GM12878 (cell line): ENCODE data around the gene SNAP47. TPM values are rescaled to one million over a fixed set of nuclear protein-coding genes. Genes with fewer than 3 reads are reported as not detected.

Source experiments
- ATAC-seq: fragments of 200-7000 bp; cut with Tn5 transposase; 3 replicates; pipeline ENCODE4 v1.9.1; 2020; ENCODE audit warnings: mild to moderate bottlenecking, moderate library complexity
- BruUV-seq: library from RNA; stranded (reverse); fragments of 400-500 nt; replicated peaks from 2 replicates; lab custom pipeline; 2021; lab: Mats Ljungman, UMichigan
- CTCF ChIA-PET: fragments of 300-600 bp; sonication (Branson Sonifier 250); formaldehyde crosslinking; extraction: SDS; loops from one replicate; lab custom pipeline; 2021; ENCODE audit warnings: inconsistent platforms; lab: Yijun Ruan, JAX
- POLR2A ChIA-PET: fragments of 350-600 bp; formaldehyde crosslinking; extraction: SDS; loops from one replicate; lab custom pipeline; 2021; ENCODE audit warnings: inconsistent platforms; lab: Charles Lee
- RAD21 ChIA-PET: fragments of 300-600 bp; sonication (Branson Sonifier 250); formaldehyde crosslinking; loops from one replicate; lab custom pipeline; 2023; ENCODE audit warnings: antibody characterized with exemption; ENCODE audit not compliant: unreplicated experiment; lab: Charles Lee
- SMC1A ChIA-PET: fragments of 300-600 bp; sonication (Branson Sonifier 250); formaldehyde crosslinking; loops from one replicate; lab custom pipeline; 2023; ENCODE audit not compliant: unreplicated experiment, uncharacterized antibody; lab: Charles Lee
- DNase-seq: peaks from one replicate; pipeline ENCODE4 v3.0.0-alpha.2; 2011; ENCODE audit warnings: low read depth, low spot score
- FAIRE-seq: peaks from 3 replicates; lab custom pipeline; 2011; peaks lifted over from hg19 to GRCh38; lab: Jason Lieb, UNC
- H2AFZ ChIP-seq: 2 replicates; pipeline ENCODE4 v1.6.0; 2011; ENCODE audit warnings: low read depth, low read length, control low read depth; ENCODE audit not compliant: control insufficient read depth
- H3K27ac ChIP-seq: 2 replicates; pipeline ENCODE4 v1.5.1; 2011; ENCODE audit warnings: control low read depth; ENCODE audit not compliant: control insufficient read depth, insufficient read depth
- H3K27me3 ChIP-seq, 2 experiments: replicated peaks in 1 of 2; 2 replicates each; pipeline versions ENCODE4 v1.6.0 to v1.6.1; 2011; ENCODE audit warnings: low read length in 1 of 2; ENCODE audit not compliant: control insufficient read depth in 2 of 2, insufficient read depth in 2 of 2
- H3K36me3 ChIP-seq, 2 experiments: 2 replicates each; pipeline ENCODE4 v1.5.1; 2011; ENCODE audit warnings: low read length in 1 of 2; ENCODE audit not compliant: control insufficient read depth in 2 of 2, insufficient read depth in 2 of 2
- H3K4me1 ChIP-seq: 2 replicates; pipeline ENCODE4 v1.6.1; 2011; ENCODE audit warnings: mild to moderate bottlenecking, low read length, moderate library complexity, mixed read lengths; ENCODE audit not compliant: control insufficient read depth, insufficient read depth
- H3K4me2 ChIP-seq: 2 replicates; pipeline ENCODE4 v1.6.0; 2011; ENCODE audit warnings: control low read depth; ENCODE audit not compliant: control insufficient read depth, insufficient read depth
- H3K4me3 ChIP-seq: fragments of 200-600 bp; sonication (generic); 2 replicates; pipeline ENCODE4 v1.5.1; 2016
- H3K79me2 ChIP-seq: 2 replicates; pipeline ENCODE4 v1.6.0; 2011; ENCODE audit warnings: low read length; ENCODE audit not compliant: control insufficient read depth, insufficient read depth
- H3K9ac ChIP-seq: 2 replicates; pipeline ENCODE4 v1.8.0; 2011; ENCODE audit warnings: low read length, control low read depth, mixed read lengths; ENCODE audit not compliant: control insufficient read depth, insufficient read depth
- H3K9me3 ChIP-seq: replicated peaks from 3 replicates; pipeline ENCODE4 v1.5.1; 2011; ENCODE audit warnings: mild to moderate bottlenecking, low read length; ENCODE audit not compliant: control insufficient read depth, insufficient read depth
- H4K20me1 ChIP-seq: 2 replicates; pipeline ENCODE4 v1.6.0; 2011; ENCODE audit not compliant: control insufficient read depth, insufficient read depth
- BCLAF1 ChIP-seq: fragments of 450-650 bp; IDR thresholded peaks from 2 replicates; pipeline ENCODE4 v1.6.1; 2017; ENCODE audit warnings: antibody characterized with exemption, mild to moderate bottlenecking, moderate library complexity
- CHD4 ChIP-seq: fragments of 200-600 bp; sonication (generic); IDR thresholded peaks from 2 replicates; pipeline ENCODE4 v1.6.1; 2016; ENCODE audit warnings: mild to moderate bottlenecking
- CREM ChIP-seq: IDR thresholded peaks from 2 replicates; pipeline ENCODE4 v1.6.1; 2014; ENCODE audit warnings: antibody characterized with exemption, low read depth
- ELK1 ChIP-seq: IDR thresholded peaks from 2 replicates; pipeline ENCODE4 v1.6.1; 2012; ENCODE audit warnings: low read depth, low read length, improper control_type of control experiment
- EP300 ChIP-seq, 2 experiments: fragments of 150-350 bp in 1 of 2; IDR thresholded peaks; 2 replicates each; pipeline ENCODE4 v1.6.1; 2011 to 2012; ENCODE audit warnings: low read depth in 2 of 2, low read length in 2 of 2, borderline replicate concordance in 1 of 2, improper control_type of control experiment in 1 of 2, inconsistent platforms in 1 of 2; ENCODE audit not compliant: control insufficient read depth in 1 of 2
- FOXK2 ChIP-seq: fragments of 450-650 bp; IDR thresholded peaks from 2 replicates; pipeline ENCODE4 v1.6.1; 2017; ENCODE audit warnings: mild to moderate bottlenecking, moderate library complexity
- IKZF1 ChIP-seq: fragments of 450-650 bp; conservative IDR thresholded peaks from 2 replicates; pipeline ENCODE4 v1.6.1; 2017; ENCODE audit warnings: antibody characterized with exemption, mild to moderate bottlenecking
- MEF2B ChIP-seq: fragments of 450-650 bp; IDR thresholded peaks from 2 replicates; pipeline ENCODE4 v1.6.1; 2018; ENCODE audit warnings: mild to moderate bottlenecking, moderate library complexity; ENCODE audit not compliant: partially characterized antibody, poor library complexity, severe bottlenecking
- MYB ChIP-seq: fragments of 150-350 bp; IDR thresholded peaks from 2 replicates; pipeline ENCODE4 v1.6.1; 2014; ENCODE audit warnings: mild to moderate bottlenecking, low read depth, low read length, borderline replicate concordance
- RB1 ChIP-seq: fragments of 450-650 bp; formaldehyde crosslinking; IDR thresholded peaks from 2 replicates; pipeline ENCODE4 v1.6.1; 2017; ENCODE audit warnings: mild to moderate bottlenecking, borderline replicate concordance
- SREBF2 ChIP-seq: IDR thresholded peaks from 2 replicates; pipeline ENCODE4 v1.6.1; 2012; ENCODE audit warnings: mild to moderate bottlenecking, low read length
- USF2 ChIP-seq: IDR thresholded peaks from 2 replicates; pipeline ENCODE4 v1.6.1; 2011; ENCODE audit warnings: low read depth, low read length, improper control_type of control experiment, borderline replicate concordance
- YBX1 ChIP-seq: fragments of 450-650 bp; IDR thresholded peaks from 2 replicates; pipeline ENCODE4 v1.6.1; 2016; ENCODE audit warnings: antibody characterized with exemption
- ZZZ3 ChIP-seq: IDR thresholded peaks from 2 replicates; pipeline ENCODE4 v1.6.1; 2011; ENCODE audit warnings: low read depth; ENCODE audit not compliant: control insufficient read depth, insufficient read length
- WGBS: methylation state at CpG from one replicate; pipeline ENCODE4 v1.1.6; 2016; ENCODE audit warnings: low lambda C conversion rate; ENCODE audit not compliant: insufficient replicate concordance, insufficient coverage; ENCODE audit errors: missing lambda C conversion rate; 5-methylcytosine and 5-hydroxymethylcytosine counted together
- in situ Hi-C: fragments of 300-500 bp; cut with MboI; formaldehyde crosslinking; loops from 9 replicates; pipeline ENCODE4 v1.14.3; 2018; ENCODE audit warnings: mixed read lengths
- intact Hi-C: fragments of 100-400 bp; cut with micrococcal nuclease; formaldehyde crosslinking; loops from one replicate; pipeline ENCODE4 v1.14.2; 2022; ENCODE audit not compliant: unreplicated experiment
- polyA plus RNA-seq, 11 experiments: library from polyadenylated mRNA; depleted of rRNA in 4 of 11; unstranded in 6 of 11; stranded (reverse) in 5 of 11; fragments of >200 nt; fragmentation: Nextera tagmentation in 4 of 11; fragmentation: Illumina TruSeq in 1 of 11; extraction: Ambion mirVana in 4 of 11; extraction: Trizol in 1 of 11; gene quantifications; 1 replicate in 1 of 11; 2 replicates in 10 of 11; pipeline versions ENCODE4 v1.2.1 to v1.2.3, GENCODE V29; 2011 to 2016; ENCODE audit warnings: inconsistent platforms in 2 of 11, missing spikeins in 2 of 11, low read depth in 1 of 11
- total RNA-seq, 4 experiments: library from RNA; depleted of rRNA in 3 of 4; stranded (reverse); fragments of >200 nt in 3 of 4; fragmentation: Illumina TruSeq in 1 of 4; extraction: Trizol in 1 of 4; gene quantifications; 2 replicates each; pipeline versions ENCODE4 v1.2.1 to v1.2.3, GENCODE V29; 2013 to 2021

The SNAP47 gene
- total and polyA plus RNA-seq, 10 of the 15 experiments (the other 5 are each of a cell fraction or from before 2014, with no cell fraction given), result 1.3 to 39.6 (median 25.2) TPM

- intact Hi-C loops, result no loop called here
- H3K9me3 ChIP-seq, result no peaks in the 10 kb centered on the region
- H4K20me1 ChIP-seq, result no peaks in the 10 kb centered on the region
- H3K27ac ChIP-seq, result no peak overlapping the region
- no peaks in the 10 kb centered on the region for H3K4me1 ChIP-seq
- H3K4me2 ChIP-seq, result no peak overlapping the region
- H3K4me3 ChIP-seq, result no peak overlapping the region
- CTCF ChIA-PET, result no interaction called here
- DNase-seq, result no peak
- TF ChIP-seq MEF2B, result no peak
- no peak for TF ChIP-seq SREBF2
- TF ChIP-seq USF2, result no peak
- no peak for TF ChIP-seq ZZZ3
- TF ChIP-seq, all 136 proteins: peak for 0
- ATAC-seq, result no peak
- Histone ChIP-seq H3K9ac (no peak overlapping the region), H3K36me3 (no peaks in the 10 kb centered on the region), H3K27me3 (no peaks in the 10 kb centered on the region), H3K79me2 (no peaks in the 10 kb centered on the region), H2AFZ (no peak overlapping the region)
- ChIA-PET POLR2A (no interaction called here), SMC1A (no interaction called here), RAD21 (no interaction called here)
- BruUV-seq, result no TSS peak
- 11% methylated on average over 2 of the region's 2 CpGs for WGBS
- peak; percentile 23 for FAIRE-seq
- in situ Hi-C loops, result no loop called here
These were observed 89.0 kb downstream of the SNAP47 start for GRCh38 chr1:227824204-227824603.

GRCh38 chr1:227828786-227829185, 93.6 kb downstream of the SNAP47 start:
- Histone ChIP-seq H2AFZ (no peak overlapping the region), H3K36me3 (no peaks in the 10 kb centered on the region), H3K4me2 (no peak overlapping the region), H3K79me2 (no peaks in the 10 kb centered on the region), H3K9me3 (no peaks in the 10 kb centered on the region), H4K20me1 (no peaks in the 10 kb centered on the region), H3K9ac (no peak overlapping the region), H3K27ac (no peak overlapping the region), H3K4me1 (no peaks in the 10 kb centered on the region), H3K4me3 (no peak overlapping the region), H3K27me3 (no peaks in the 10 kb centered on the region)
- ChIA-PET POLR2A (no interaction called here), RAD21 (no interaction called here), CTCF (no interaction called here), SMC1A (no interaction called here)
- FAIRE-seq (no peak), DNase-seq (no peak), ATAC-seq (no peak)
- no TSS peak for BruUV-seq
- WGBS, result 64% methylated on average over 3 of the region's 3 CpGs
- intact Hi-C loops, result no loop called here
- in situ Hi-C loops, result no loop called here
- TF ChIP-seq RB1 (no peak), EP300 (IDR thresholded peaks at IDR 0.05; ENCODE audit: borderline replicate concordance in 1 of 2, control insufficient read depth in 1 of 2, low read depth in 2 of 2, low read length in 2 of 2) (no peak), CREM (no peak), FOXK2 (no peak), MYB (no peak), ELK1 (no peak), CHD4 (no peak), YBX1 (no peak), IKZF1 (no peak), SREBF2 (no peak), BCLAF1 (no peak), MEF2B (no peak)
